Measurements from ENCODE around the gene MOSPD2. TPM values are rescaled to one million over a fixed set of nuclear protein-coding genes. Genes with fewer than 3 reads are reported as not detected.
A peak's percentile ranks its signal among the peaks of the same experiment; 100 is the strongest.

The MOSPD2 gene
- total RNA-seq, 2 experiments from 2014 or later, result 9.7 to 11.3 TPM

DNA sequence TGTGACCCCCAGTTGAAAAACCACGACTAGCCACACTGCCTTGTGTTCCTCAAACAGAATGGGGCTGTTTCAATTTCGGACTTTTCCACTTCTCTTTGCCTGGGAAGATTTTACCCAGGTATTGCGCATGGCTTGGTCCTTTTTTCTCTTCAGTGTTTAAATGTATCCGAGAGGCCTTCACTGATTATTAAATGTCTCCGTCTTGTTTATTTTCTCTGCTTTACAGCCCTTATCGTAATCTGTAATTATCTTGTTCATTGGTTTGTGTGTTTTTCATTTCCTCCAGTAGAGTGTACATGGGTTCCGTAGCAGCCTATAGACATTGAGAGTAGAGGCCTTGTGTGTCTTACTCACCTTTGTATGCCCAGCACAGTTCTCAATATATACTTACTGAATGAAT, 2.4 kb downstream of the MOSPD2 start:
- no peak overlapping the region for H3K4me3 Mint-ChIP-seq
- ATAC-seq, result no peak
- CTCF ChIA-PET, result no interaction called here
- H3K27me3 Mint-ChIP-seq, result no peaks in the 10 kb centered on the region
- no peak for DNase-seq
- no peaks in the 10 kb centered on the region for H3K9me3 Mint-ChIP-seq (ENCODE audit: low read depth)
- peaks cover 24% of the 10 kb centered on the region for H3K4me1 Mint-ChIP-seq
- H3K27ac Mint-ChIP-seq, result no peak overlapping the region
- peaks cover 12% of the 10 kb centered on the region for H3K36me3 Mint-ChIP-seq

DNA sequence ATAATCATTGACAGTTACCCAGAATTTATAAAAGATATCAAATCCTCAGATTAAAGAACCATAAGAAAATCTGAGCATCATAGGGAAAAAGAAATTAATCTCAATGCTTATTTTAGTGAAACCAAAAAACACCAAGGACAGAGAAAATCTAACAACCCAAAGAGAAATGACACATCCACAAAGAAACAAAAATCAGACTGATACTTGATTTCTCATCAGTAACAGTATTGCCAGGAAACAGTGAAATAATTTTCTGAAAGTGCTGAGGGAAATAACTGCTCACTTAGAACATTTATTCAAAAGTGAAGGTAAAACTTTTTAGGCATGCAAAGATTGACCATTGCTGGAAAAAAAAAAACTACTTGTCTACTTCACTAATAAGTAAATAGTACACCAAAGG, 10.6 kb downstream of the MOSPD2 start:
- no peak for DNase-seq
- H3K4me1 Mint-ChIP-seq, result peaks cover 5% of the 10 kb centered on the region
- no peak for ATAC-seq
- H3K27ac Mint-ChIP-seq, result no peak overlapping the region
- peaks cover 4% of the 10 kb centered on the region for H3K36me3 Mint-ChIP-seq
- no peaks in the 10 kb centered on the region for H3K27me3 Mint-ChIP-seq
- H3K4me3 Mint-ChIP-seq, result no peak overlapping the region
- CTCF ChIA-PET, result no interaction called here
- H3K9me3 Mint-ChIP-seq (ENCODE audit: low read depth), result no peaks in the 10 kb centered on the region

DNA sequence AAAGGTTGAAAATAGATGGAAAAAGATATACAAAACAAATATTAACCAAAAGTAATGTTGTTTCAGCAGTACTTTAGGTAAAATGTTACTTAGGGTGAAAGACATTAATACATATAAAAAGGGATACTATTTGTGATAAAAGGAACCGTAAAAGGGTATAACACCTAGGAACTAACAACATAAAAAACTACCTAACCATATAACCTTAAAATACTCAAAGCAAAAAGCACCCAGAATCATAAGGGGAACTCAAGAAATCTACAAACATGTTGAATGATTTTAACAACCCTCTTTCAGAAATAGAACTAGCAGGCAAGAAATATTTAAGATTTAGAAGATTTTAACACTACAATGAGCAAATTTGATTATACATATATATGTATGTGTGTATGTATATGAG, 11.5 kb downstream of the MOSPD2 start:
- ATAC-seq (no peak), DNase-seq (no peak)
- Mint-ChIP-seq H3K27ac (no peak overlapping the region), H3K4me3 (no peak overlapping the region), H3K9me3 (ENCODE audit: low read depth) (no peaks in the 10 kb centered on the region), H3K27me3 (no peaks in the 10 kb centered on the region), H3K4me1 (peaks cover 5% of the 10 kb centered on the region), H3K36me3 (peaks cover 4% of the 10 kb centered on the region)
- CTCF ChIA-PET, result no interaction called here

GRCh38 chrX:14886252-14886651, 13.0 kb downstream of the MOSPD2 start:
- DNase-seq, result no peak
- Mint-ChIP-seq H3K9me3 (ENCODE audit: low read depth) (no peaks in the 10 kb centered on the region), H3K27ac (no peak overlapping the region), H3K4me1 (peaks cover 5% of the 10 kb centered on the region), H3K36me3 (peaks cover 4% of the 10 kb centered on the region), H3K4me3 (no peak overlapping the region), H3K27me3 (no peaks in the 10 kb centered on the region)
- CTCF ChIA-PET, result no interaction called here
- ATAC-seq, result no peak

GRCh38 chrX:14896273-14896672, 23.1 kb downstream of the MOSPD2 start:
- CTCF ChIA-PET, result no interaction called here
- peaks cover 25% of the 10 kb centered on the region for H3K36me3 Mint-ChIP-seq
- H3K4me3 Mint-ChIP-seq, result no peak overlapping the region
- H3K9me3 Mint-ChIP-seq (ENCODE audit: low read depth), result no peaks in the 10 kb centered on the region
- ATAC-seq (no peak), DNase-seq (no peak)
- no peaks in the 10 kb centered on the region for H3K27me3 Mint-ChIP-seq
- H3K4me1 Mint-ChIP-seq, result peaks cover 3% of the 10 kb centered on the region
- no peak overlapping the region for H3K27ac Mint-ChIP-seq

DNA sequence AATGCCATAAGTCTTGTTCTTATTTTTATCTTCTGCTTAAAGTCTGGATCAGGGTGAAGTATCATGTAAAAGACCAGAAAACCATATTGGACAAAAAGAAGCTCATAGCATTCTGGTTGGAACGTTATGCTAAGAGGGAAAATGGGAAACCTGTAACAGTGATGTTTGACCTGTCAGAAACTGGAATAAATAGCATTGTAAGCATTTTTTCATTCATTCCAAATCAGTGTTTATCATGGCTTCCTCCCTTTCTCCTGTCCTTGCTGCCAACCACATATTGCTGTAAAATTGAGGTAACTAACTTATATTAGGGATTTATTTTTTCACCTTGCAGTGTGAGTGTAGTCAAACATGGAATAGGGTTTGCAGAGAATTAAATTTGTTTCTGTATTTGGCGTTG, 23.8 kb downstream of the MOSPD2 start:
- ATAC-seq (no peak), DNase-seq (no peak)
- Mint-ChIP-seq H3K36me3 (peaks cover 26% of the 10 kb centered on the region), H3K4me3 (no peak overlapping the region), H3K27me3 (no peaks in the 10 kb centered on the region), H3K4me1 (peaks cover 3% of the 10 kb centered on the region), H3K27ac (no peak overlapping the region), H3K9me3 (ENCODE audit: low read depth) (no peaks in the 10 kb centered on the region)
- CTCF ChIA-PET, result no interaction called here

DNA sequence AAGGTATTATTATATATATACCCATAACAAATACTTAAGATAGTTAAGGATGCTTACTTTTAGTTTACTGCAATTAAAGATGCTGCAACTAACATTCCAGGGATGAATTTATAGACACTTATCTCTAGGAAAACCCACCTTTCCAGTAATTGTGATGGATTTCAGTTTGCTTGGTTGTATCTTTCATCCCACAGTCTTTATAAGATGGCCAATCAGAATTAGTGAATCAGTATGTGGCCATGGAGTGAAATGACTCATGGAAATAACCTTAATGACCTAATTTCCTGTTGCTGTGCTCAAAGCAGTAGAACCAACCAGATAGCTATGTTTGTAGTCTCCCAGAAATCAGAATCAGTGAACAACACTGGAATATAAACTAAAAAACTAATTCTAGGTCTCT, 26.4 kb downstream of the MOSPD2 start:
- Mint-ChIP-seq H3K4me1 (peaks cover 3% of the 10 kb centered on the region), H3K27ac (no peak overlapping the region), H3K27me3 (no peaks in the 10 kb centered on the region), H3K4me3 (no peak overlapping the region), H3K36me3 (peaks cover 37% of the 10 kb centered on the region), H3K9me3 (ENCODE audit: low read depth) (no peaks in the 10 kb centered on the region)
- no peak for DNase-seq
- CTCF ChIA-PET, result no interaction called here
- ATAC-seq, result peak; percentile 80

- CTCF ChIA-PET, result no interaction called here
These were observed 29.3 kb downstream of the MOSPD2 start for GRCh38 chrX:14902537-14902936.

DNA sequence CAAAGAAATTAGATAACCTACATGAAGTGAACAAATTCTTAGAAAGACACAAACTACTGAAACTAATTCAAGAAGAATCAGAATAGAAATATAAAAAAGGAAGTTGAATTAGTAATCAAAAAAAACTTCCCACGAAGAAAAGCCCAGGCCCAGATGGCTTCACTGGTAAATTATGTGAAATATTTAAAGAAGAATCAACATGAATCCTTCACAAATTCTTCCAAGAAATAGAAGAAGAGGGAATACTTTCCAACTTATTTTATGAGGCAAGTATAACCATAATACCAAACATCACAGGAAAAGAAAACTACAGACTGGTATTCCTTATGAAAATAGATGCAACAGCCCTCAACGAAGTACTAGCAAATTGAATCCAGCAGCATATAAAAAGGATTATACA, 30.7 kb downstream of the MOSPD2 start:
- ATAC-seq (no peak), DNase-seq (no peak)
- H3K27ac Mint-ChIP-seq, result no peak overlapping the region
- H3K36me3 Mint-ChIP-seq, result peaks cover 28% of the 10 kb centered on the region
- H3K4me3 Mint-ChIP-seq, result no peak overlapping the region
- CTCF ChIA-PET, result no interaction called here
- no peaks in the 10 kb centered on the region for H3K9me3 Mint-ChIP-seq (ENCODE audit: low read depth)
- H3K27me3 Mint-ChIP-seq, result no peaks in the 10 kb centered on the region
- peaks cover 4% of the 10 kb centered on the region for H3K4me1 Mint-ChIP-seq

More at GRCh38 chrX:14902537-14902936, 29.3 kb downstream of the MOSPD2 start:
- H3K27me3 Mint-ChIP-seq, result no peaks in the 10 kb centered on the region
- DNase-seq (no peak), ATAC-seq (no peak)
- no peaks in the 10 kb centered on the region for H3K9me3 Mint-ChIP-seq (ENCODE audit: low read depth)
- no peak overlapping the region for H3K4me3 Mint-ChIP-seq
- H3K36me3 Mint-ChIP-seq, result peaks cover 30% of the 10 kb centered on the region
- no peak overlapping the region for H3K27ac Mint-ChIP-seq
- peaks cover 3% of the 10 kb centered on the region for H3K4me1 Mint-ChIP-seq

- H3K36me3 Mint-ChIP-seq, result peaks cover 16% of the 10 kb centered on the region
- CTCF ChIA-PET, result no interaction called here
- ATAC-seq (no peak), DNase-seq (no peak)
- no peaks in the 10 kb centered on the region for H3K9me3 Mint-ChIP-seq (ENCODE audit: low read depth)
- no peaks in the 10 kb centered on the region for H3K4me1 Mint-ChIP-seq
- no peak overlapping the region for H3K27ac Mint-ChIP-seq
- no peak overlapping the region for H3K4me3 Mint-ChIP-seq
- H3K27me3 Mint-ChIP-seq, result no peaks in the 10 kb centered on the region
These were observed 40.0 kb downstream of the MOSPD2 start for GRCh38 chrX:14913241-14913640.

DNA sequence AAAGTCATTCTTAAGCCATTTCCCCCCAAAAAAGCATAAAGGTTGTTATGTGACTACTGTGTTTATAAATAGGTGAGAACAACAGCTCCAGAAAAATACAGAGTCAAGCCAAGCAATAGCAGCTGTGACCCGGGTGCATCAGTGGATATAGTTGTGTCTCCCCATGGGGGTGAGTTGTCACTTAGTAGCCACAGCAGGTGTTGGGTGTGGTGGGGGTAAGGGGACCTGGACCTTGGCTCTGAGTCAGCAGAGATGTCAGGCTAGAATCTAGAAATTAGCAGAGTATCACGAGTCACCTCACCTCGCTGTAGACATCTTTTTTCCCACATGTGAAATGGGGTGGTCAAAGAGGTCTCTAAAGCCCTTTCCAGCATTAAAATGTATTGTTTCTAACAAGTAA, 42.4 kb downstream of the MOSPD2 start:
- Mint-ChIP-seq H3K4me1 (no peaks in the 10 kb centered on the region), H3K36me3 (peaks cover 24% of the 10 kb centered on the region), H3K4me3 (no peak overlapping the region), H3K27ac (no peak overlapping the region), H3K27me3 (no peaks in the 10 kb centered on the region), H3K9me3 (ENCODE audit: low read depth) (no peaks in the 10 kb centered on the region)
- DNase-seq (no peak), ATAC-seq (no peak)
- CTCF ChIA-PET, result no interaction called here

- DNase-seq (no peak), ATAC-seq (no peak)
- peaks cover 24% of the 10 kb centered on the region for H3K36me3 Mint-ChIP-seq
- no peaks in the 10 kb centered on the region for H3K9me3 Mint-ChIP-seq (ENCODE audit: low read depth)
- no peak overlapping the region for H3K4me3 Mint-ChIP-seq
- CTCF ChIA-PET, result no interaction called here
- H3K27me3 Mint-ChIP-seq, result no peaks in the 10 kb centered on the region
- no peaks in the 10 kb centered on the region for H3K4me1 Mint-ChIP-seq
- no peak overlapping the region for H3K27ac Mint-ChIP-seq
These were observed 42.9 kb downstream of the MOSPD2 start for GRCh38 chrX:14916017-14916674.

DNA sequence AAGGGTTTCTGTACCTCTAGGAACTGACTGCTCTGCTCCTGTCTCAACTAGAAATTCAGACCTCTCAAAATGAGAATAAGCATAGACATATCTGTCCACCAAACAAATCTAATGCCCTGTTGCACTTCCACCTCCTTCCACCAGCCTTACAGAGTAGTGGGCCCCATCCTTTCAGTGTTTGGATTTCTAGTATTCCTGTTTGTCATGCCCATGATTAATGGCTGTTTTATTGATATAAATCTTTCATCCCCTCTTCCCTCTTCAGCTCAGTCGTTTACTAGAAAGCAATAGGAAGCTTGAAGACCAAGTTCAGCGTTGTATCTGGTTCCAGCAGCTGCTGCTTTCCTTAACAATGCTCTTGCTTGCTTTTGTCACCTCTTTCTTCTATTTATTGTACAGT, 46.2 kb downstream of the MOSPD2 start:
- Mint-ChIP-seq H3K36me3 (peaks cover 18% of the 10 kb centered on the region), H3K4me1 (no peaks in the 10 kb centered on the region), H3K27me3 (no peaks in the 10 kb centered on the region), H3K9me3 (ENCODE audit: low read depth) (no peaks in the 10 kb centered on the region), H3K4me3 (no peak overlapping the region), H3K27ac (no peak overlapping the region)
- DNase-seq (no peak), ATAC-seq (no peak)
- CTCF ChIA-PET, result no interaction called here

DNA sequence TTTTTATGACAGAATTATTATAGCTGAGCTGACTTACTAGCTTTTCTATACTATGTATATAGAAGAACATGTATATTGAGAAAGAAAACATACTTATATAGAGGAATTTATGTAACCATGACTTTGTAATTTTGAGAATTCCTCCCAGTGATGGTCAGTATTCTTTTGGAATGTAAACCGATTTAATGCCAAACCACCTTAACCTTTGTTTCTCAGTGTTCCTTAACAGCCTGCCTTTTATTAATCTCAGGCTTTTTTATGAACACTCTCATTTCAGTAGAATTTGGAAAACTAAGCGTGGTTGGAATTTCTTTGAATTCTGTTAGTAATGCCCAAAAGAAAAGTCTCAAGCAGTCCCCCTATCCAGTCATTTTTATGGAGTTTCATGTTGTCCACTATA, 47.0 kb downstream of the MOSPD2 start:
- no peak for DNase-seq
- Mint-ChIP-seq H3K27ac (no peak overlapping the region), H3K36me3 (peaks cover 18% of the 10 kb centered on the region), H3K9me3 (ENCODE audit: low read depth) (no peaks in the 10 kb centered on the region), H3K4me3 (no peak overlapping the region), H3K4me1 (no peaks in the 10 kb centered on the region), H3K27me3 (no peaks in the 10 kb centered on the region)
- ATAC-seq, result no peak
- CTCF ChIA-PET, result no interaction called here

DNA sequence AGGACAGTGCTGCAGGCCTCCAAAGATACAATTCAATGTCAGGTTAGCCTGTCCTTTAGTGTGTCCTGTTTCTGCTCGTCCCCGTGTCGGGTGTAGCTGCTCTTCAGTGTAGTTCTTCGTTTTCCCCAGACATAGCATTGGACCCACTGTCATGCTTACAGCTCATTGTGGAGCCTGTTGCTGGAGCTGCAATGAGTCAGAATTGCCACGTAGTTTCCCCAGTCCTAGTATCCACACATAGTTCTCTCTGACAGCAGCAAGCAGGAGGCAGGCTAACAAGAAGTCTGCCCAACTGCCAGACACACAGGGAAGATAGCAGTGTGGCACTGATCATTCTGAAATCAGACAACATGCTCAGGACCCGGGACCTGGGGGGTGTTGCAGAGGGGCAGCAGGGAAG, 49.2 kb downstream of the MOSPD2 start:
- CTCF ChIA-PET, result no interaction called here
- Mint-ChIP-seq H3K4me1 (no peaks in the 10 kb centered on the region), H3K9me3 (ENCODE audit: low read depth) (no peaks in the 10 kb centered on the region), H3K27me3 (no peaks in the 10 kb centered on the region), H3K36me3 (peaks cover 16% of the 10 kb centered on the region), H3K4me3 (no peak overlapping the region), H3K27ac (no peak overlapping the region)
- ATAC-seq (no peak), DNase-seq (no peak)

Measured in activated CD8-positive, alpha-beta memory T cell treated with anti-CD3 and anti-CD28 coated beads, Interleukin-2, amount 10 ng/mL, durations not matched to agents 7 days and 5 days (primary cell).